ENCODE measurements around the gene SMARCC1. TPM values are rescaled to one million over a fixed set of nuclear protein-coding genes. Genes with fewer than 3 reads are reported as not detected.
"Not testable (repeated sequence)": the region's sequence is repeated elsewhere in the genome, so short reads cannot be mapped to it uniquely, and the experiment has no call there.

SMARCC1 gene
- total RNA-seq, 1 experiment from 2014 or later, result 249 TPM

- H3K27ac Mint-ChIP-seq, result no peak overlapping the region
Measured at GRCh38 chr3:47746264-47746663, 35.4 kb downstream of the SMARCC1 start.

DNA sequence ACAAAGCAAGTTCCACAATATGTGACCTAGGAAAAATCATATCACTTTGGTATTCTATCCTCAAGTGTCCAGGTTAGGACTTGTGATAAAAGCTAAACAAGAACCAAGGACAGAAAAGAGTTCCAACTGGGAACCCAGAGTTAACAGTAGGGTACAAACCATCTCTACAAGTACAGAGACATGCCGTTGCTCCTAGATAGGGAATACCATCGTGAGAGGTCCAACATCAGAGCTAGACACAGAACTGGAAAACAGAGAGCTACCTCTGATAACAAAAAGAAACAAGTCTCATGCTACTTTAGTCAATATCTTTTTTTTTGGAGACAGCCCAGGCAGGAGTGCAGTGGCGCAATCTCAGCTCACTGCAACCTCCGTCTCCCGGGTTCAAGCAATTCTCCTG lies 37.8 kb downstream of the SMARCC1 start:
- ChIA-PET POLR2A (no interaction called here), CTCF (no interaction called here)
- H3K27ac Mint-ChIP-seq, result peak overlapping the region; percentile 57; the same call in 1 of the 2 replicates
- no peaks in the 10 kb centered on the region for H3K9me3 Mint-ChIP-seq
- TF ChIP-seq ZNF219 (CRISPR knock-in tag; IDR thresholded peaks at IDR 0.05; ENCODE audit: borderline replicate concordance) (no peak), ZNF263 (CRISPR knock-in tag; IDR thresholded peaks at IDR 0.05; ENCODE audit: low read depth) (no peak), GABPB1 (CRISPR knock-in tag; IDR thresholded peaks at IDR 0.05) (no peak), ZNF281 (CRISPR knock-in tag; IDR thresholded peaks at IDR 0.05) (no peak), ZNF232 (CRISPR knock-in tag; IDR thresholded peaks at IDR 0.05) (no peak), JAZF1 (CRISPR knock-in tag; IDR thresholded peaks at IDR 0.05) (no peak), NR2C2 (CRISPR knock-in tag; IDR thresholded peaks at IDR 0.05) (no peak), ZNF317 (CRISPR knock-in tag; IDR thresholded peaks at IDR 0.05; ENCODE audit: borderline replicate concordance, low read depth) (no peak), ATF3 (CRISPR knock-in tag; conservative IDR thresholded peaks at IDR 0.05) (no peak)
- TF ChIP-seq, protein P1, sequence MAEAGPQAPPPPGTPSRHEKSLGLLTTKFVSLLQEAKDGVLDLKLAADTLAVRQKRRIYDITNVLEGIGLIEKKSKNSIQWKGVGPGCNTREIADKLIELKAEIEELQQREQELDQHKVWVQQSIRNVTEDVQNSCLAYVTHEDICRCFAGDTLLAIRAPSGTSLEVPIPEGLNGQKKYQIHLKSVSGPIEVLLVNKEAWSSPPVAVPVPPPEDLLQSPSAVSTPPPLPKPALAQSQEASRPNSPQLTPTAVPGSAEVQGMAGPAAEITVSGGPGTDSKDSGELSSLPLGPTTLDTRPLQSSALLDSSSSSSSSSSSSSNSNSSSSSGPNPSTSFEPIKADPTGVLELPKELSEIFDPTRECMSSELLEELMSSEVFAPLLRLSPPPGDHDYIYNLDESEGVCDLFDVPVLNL (CRISPR knock-in tag; IDR thresholded peaks at IDR 0.05; ENCODE audit: borderline replicate concordance, low read depth), result no peak
- TF ChIP-seq, protein P2, sequence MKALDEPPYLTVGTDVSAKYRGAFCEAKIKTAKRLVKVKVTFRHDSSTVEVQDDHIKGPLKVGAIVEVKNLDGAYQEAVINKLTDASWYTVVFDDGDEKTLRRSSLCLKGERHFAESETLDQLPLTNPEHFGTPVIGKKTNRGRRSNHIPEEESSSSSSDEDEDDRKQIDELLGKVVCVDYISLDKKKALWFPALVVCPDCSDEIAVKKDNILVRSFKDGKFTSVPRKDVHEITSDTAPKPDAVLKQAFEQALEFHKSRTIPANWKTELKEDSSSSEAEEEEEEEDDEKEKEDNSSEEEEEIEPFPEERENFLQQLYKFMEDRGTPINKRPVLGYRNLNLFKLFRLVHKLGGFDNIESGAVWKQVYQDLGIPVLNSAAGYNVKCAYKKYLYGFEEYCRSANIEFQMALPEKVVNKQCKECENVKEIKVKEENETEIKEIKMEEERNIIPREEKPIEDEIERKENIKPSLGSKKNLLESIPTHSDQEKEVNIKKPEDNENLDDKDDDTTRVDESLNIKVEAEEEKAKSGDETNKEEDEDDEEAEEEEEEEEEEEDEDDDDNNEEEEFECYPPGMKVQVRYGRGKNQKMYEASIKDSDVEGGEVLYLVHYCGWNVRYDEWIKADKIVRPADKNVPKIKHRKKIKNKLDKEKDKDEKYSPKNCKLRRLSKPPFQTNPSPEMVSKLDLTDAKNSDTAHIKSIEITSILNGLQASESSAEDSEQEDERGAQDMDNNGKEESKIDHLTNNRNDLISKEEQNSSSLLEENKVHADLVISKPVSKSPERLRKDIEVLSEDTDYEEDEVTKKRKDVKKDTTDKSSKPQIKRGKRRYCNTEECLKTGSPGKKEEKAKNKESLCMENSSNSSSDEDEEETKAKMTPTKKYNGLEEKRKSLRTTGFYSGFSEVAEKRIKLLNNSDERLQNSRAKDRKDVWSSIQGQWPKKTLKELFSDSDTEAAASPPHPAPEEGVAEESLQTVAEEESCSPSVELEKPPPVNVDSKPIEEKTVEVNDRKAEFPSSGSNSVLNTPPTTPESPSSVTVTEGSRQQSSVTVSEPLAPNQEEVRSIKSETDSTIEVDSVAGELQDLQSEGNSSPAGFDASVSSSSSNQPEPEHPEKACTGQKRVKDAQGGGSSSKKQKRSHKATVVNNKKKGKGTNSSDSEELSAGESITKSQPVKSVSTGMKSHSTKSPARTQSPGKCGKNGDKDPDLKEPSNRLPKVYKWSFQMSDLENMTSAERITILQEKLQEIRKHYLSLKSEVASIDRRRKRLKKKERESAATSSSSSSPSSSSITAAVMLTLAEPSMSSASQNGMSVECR (CRISPR knock-in tag; IDR thresholded peaks at IDR 0.05; ENCODE audit: borderline replicate concordance), result no peak
- no peak for ATAC-seq
- peaks cover 31% of the 10 kb centered on the region for H3K36me3 Mint-ChIP-seq
- H3K4me1 Mint-ChIP-seq, result no peaks in the 10 kb centered on the region
- H3K4me3 Mint-ChIP-seq, result no peak overlapping the region
- no peak for DNase-seq (ENCODE audit: low spot score)
- no peaks in the 10 kb centered on the region for H3K27me3 Mint-ChIP-seq (ENCODE audit: low read depth)

More at GRCh38 chr3:47746264-47746663, 35.4 kb downstream of the SMARCC1 start:
- TF ChIP-seq JAZF1 (CRISPR knock-in tag; IDR thresholded peaks at IDR 0.05), result no peak
- TF ChIP-seq, protein P3, sequence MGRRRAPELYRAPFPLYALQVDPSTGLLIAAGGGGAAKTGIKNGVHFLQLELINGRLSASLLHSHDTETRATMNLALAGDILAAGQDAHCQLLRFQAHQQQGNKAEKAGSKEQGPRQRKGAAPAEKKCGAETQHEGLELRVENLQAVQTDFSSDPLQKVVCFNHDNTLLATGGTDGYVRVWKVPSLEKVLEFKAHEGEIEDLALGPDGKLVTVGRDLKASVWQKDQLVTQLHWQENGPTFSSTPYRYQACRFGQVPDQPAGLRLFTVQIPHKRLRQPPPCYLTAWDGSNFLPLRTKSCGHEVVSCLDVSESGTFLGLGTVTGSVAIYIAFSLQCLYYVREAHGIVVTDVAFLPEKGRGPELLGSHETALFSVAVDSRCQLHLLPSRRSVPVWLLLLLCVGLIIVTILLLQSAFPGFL (CRISPR knock-in tag; IDR thresholded peaks at IDR 0.05; ENCODE audit: borderline replicate concordance), result no peak
- TF ChIP-seq, protein P4, sequence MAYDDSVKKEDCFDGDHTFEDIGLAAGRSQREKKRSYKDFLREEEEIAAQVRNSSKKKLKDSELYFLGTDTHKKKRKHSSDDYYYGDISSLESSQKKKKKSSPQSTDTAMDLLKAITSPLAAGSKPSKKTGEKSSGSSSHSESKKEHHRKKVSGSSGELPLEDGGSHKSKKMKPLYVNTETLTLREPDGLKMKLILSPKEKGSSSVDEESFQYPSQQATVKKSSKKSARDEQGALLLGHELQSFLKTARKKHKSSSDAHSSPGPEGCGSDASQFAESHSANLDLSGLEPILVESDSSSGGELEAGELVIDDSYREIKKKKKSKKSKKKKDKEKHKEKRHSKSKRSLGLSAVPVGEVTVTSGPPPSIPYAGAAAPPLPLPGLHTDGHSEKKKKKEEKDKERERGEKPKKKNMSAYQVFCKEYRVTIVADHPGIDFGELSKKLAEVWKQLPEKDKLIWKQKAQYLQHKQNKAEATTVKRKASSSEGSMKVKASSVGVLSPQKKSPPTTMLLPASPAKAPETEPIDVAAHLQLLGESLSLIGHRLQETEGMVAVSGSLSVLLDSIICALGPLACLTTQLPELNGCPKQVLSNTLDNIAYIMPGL (CRISPR knock-in tag; IDR thresholded peaks at IDR 0.05), result no peak
- no peak for TF ChIP-seq NR1H2 (CRISPR knock-in tag; IDR thresholded peaks at IDR 0.05)
- no peak for TF ChIP-seq JUN (CRISPR knock-in tag; IDR thresholded peaks at IDR 0.05)
- DNase-seq (ENCODE audit: low spot score) (no peak), ATAC-seq (no peak)
- H3K9me3 Mint-ChIP-seq, result no peaks in the 10 kb centered on the region
- no peaks in the 10 kb centered on the region for H3K4me1 Mint-ChIP-seq
- peaks cover 29% of the 10 kb centered on the region for H3K36me3 Mint-ChIP-seq
- CTCF ChIA-PET, result no interaction called here
- no peaks in the 10 kb centered on the region for H3K27me3 Mint-ChIP-seq (ENCODE audit: low read depth)
- POLR2A ChIA-PET, result no interaction called here
- H3K4me3 Mint-ChIP-seq, result no peak overlapping the region

DNA sequence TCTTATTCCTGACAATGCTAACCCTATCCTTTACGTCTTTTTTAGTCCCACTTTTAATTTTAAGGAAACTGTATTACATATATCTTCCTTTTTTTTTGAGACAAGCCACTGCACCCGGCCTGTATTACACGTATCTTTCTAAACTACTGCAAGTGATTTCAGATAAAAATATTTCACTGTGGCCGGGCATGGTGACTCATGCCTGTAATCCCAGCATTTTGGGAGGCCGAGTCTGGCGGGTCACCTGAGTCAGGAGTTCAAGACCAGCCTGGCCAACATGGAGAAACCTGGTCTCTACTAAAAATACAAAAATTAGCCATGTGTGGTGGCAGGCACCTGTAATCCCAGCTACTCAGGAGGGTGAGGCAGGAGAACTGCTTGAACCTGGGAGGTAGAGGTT lies 38.3 kb downstream of the SMARCC1 start:
- peaks cover 31% of the 10 kb centered on the region for H3K36me3 Mint-ChIP-seq
- CTCF ChIA-PET; H3K9me3 Mint-ChIP-seq; H3K4me3 Mint-ChIP-seq; H3K4me1 Mint-ChIP-seq; H3K27me3 Mint-ChIP-seq (ENCODE audit: low read depth); ATAC-seq; POLR2A ChIA-PET; DNase-seq (ENCODE audit: low spot score): not testable (repeated sequence)
- peak overlapping the region; percentile 57 for H3K27ac Mint-ChIP-seq
